DOHH2 (cell line): ENCODE data around the gene ABTB2.

ENCODE experiments used
- H3F3A ChIP-seq: fragments of 200-600 bp; sonication (generic), shearing (Covaris generic); 2 replicates; pipeline ENCODE4 v1.6.0; 2016; ENCODE audit warnings: antibody characterized with exemption, mild to moderate bottlenecking; ENCODE audit not compliant: control insufficient read depth, insufficient read depth
- H3K27ac ChIP-seq: fragments of 200-600 bp; sonication (generic); 2 replicates; pipeline ENCODE4 v1.5.1; 2014; ENCODE audit warnings: low read depth, mild to moderate bottlenecking, low read length, moderate library complexity
- H3K27me3 ChIP-seq: fragments of 200-600 bp; sonication (generic); 2 replicates; pipeline ENCODE4 v1.6.1; 2014; ENCODE audit warnings: mild to moderate bottlenecking, low read length, mixed read lengths; ENCODE audit not compliant: control insufficient read depth
- H3K36me3 ChIP-seq: fragments of 200-600 bp; sonication (generic); 2 replicates; pipeline ENCODE4 v1.6.1; 2014; ENCODE audit warnings: mild to moderate bottlenecking, low read length, moderate library complexity, mixed read lengths; ENCODE audit not compliant: control insufficient read depth
- H3K4me1 ChIP-seq: fragments of 200-600 bp; sonication (generic); 2 replicates; pipeline ENCODE4 v1.6.1; 2014; ENCODE audit warnings: mild to moderate bottlenecking, low read length, mixed read lengths; ENCODE audit not compliant: control insufficient read depth
- H3K4me2 ChIP-seq: fragments of 200-600 bp; sonication (generic); 2 replicates; pipeline ENCODE4 v1.6.0; 2014; ENCODE audit warnings: mild to moderate bottlenecking, low read length, moderate library complexity
- H3K4me3 ChIP-seq: fragments of 200-600 bp; sonication (generic); 2 replicates; pipeline ENCODE4 v1.5.1; 2014; ENCODE audit warnings: mild to moderate bottlenecking, low read length, mixed read lengths
- H3K79me2 ChIP-seq: fragments of 200-600 bp; sonication (generic); 2 replicates; pipeline ENCODE4 v1.6.1; 2014; ENCODE audit warnings: mild to moderate bottlenecking, low read length, mixed read lengths; ENCODE audit not compliant: control insufficient read depth
- H3K9me2 ChIP-seq: fragments of 200-600 bp; sonication (generic); replicated peaks from 2 replicates; pipeline ENCODE4 v1.6.1; 2014; ENCODE audit warnings: mild to moderate bottlenecking, low read length, mixed read lengths; ENCODE audit not compliant: control insufficient read depth
- H3K9me3 ChIP-seq: fragments of 200-600 bp; sonication (generic); 2 replicates; pipeline ENCODE4 v1.6.1; 2014; ENCODE audit warnings: antibody characterized with exemption, low read length, mixed read lengths; ENCODE audit not compliant: control insufficient read depth, insufficient read depth
- H4K20me1 ChIP-seq: fragments of 200-600 bp; sonication (generic); 2 replicates; pipeline ENCODE4 v1.6.0; 2014; ENCODE audit warnings: low read depth, mild to moderate bottlenecking, antibody characterized with exemption, low read length, moderate library complexity; ENCODE audit not compliant: control insufficient read depth, insufficient read depth
- CTCF ChIP-seq: fragments of 200-600 bp; sonication (generic); IDR thresholded peaks from one replicate; pipeline ENCODE4 v1.5.1; 2014; ENCODE audit warnings: antibody characterized with exemption, mild to moderate bottlenecking, low read depth, low read length; ENCODE audit not compliant: poor library complexity, severe bottlenecking
- EZH2phosphoT487 ChIP-seq: fragments of 200-600 bp; sonication (generic); IDR thresholded peaks from 2 replicates; pipeline ENCODE4 v1.6.1; 2017; ENCODE audit warnings: borderline replicate concordance, mild to moderate bottlenecking, antibody characterized with exemption, low read length, moderate library complexity, mixed read lengths

ABTB2 gene

GRCh38 chr11:34205326-34206035, 152.3 kb downstream of the ABTB2 start:
- TF ChIP-seq EZH2phosphoT487 (no peak), CTCF (no peak)
- H3K27ac ChIP-seq: no peak overlapping the region
- no peak overlapping the region for H3K4me2 ChIP-seq

GRCh38 chr11:34204396-34205279, 153.2 kb downstream of the ABTB2 start:
- H3K4me2 ChIP-seq: no peak overlapping the region
- H3K9me2 ChIP-seq: no peaks in the 10 kb centered on the region
- H3K79me2 ChIP-seq: no peaks in the 10 kb centered on the region
- no peaks in the 10 kb centered on the region for H3F3A ChIP-seq
- H3K4me1 ChIP-seq: peaks cover 11% of the 10 kb centered on the region
- H3K27me3 ChIP-seq: no peaks in the 10 kb centered on the region
- no peak for TF ChIP-seq EZH2phosphoT487
- TF ChIP-seq CTCF: no peak
- H3K36me3 ChIP-seq: no peaks in the 10 kb centered on the region
- no peak overlapping the region for H3K4me3 ChIP-seq
- H3K27ac ChIP-seq: no peak overlapping the region
- H3K9me3 ChIP-seq: no peaks in the 10 kb centered on the region
- H4K20me1 ChIP-seq: no peaks in the 10 kb centered on the region

More at GRCh38 chr11:34205326-34206035, 152.3 kb downstream of the ABTB2 start:
- Histone ChIP-seq H3K27me3 (no peaks in the 10 kb centered on the region), H3K4me1 (peaks cover 11% of the 10 kb centered on the region), H3K4me3 (no peak overlapping the region), H4K20me1 (no peaks in the 10 kb centered on the region), H3K9me3 (no peaks in the 10 kb centered on the region), H3K9me2 (no peaks in the 10 kb centered on the region), H3K79me2 (no peaks in the 10 kb centered on the region), H3K36me3 (no peaks in the 10 kb centered on the region), H3F3A (no peaks in the 10 kb centered on the region)

DNA sequence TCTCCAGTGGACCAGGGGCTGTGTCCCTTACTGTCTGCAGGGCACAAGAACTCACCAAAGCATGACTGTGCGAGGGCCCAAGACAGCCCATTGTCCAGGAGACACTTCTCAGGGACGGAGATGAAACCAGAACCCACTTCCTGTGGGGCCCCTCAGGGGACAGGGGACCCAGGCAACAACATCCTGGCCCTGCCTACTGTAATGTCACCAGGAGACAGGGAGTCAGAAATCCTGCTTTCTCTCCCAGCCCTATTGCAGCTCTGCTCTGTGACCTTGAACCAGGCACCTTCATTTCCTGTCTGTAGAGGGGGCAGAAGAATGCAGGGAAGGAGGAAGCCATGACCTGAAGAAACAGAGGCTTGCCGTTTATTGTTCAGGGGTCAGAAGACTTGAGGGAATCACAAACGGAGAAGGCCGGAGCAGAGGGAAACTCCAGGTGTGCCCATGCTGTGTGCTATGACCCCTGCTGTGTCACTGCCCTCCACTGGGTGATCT, 154.4 kb downstream of the ABTB2 start:
- Histone ChIP-seq H3K9me2 (no peaks in the 10 kb centered on the region), H3K36me3 (no peaks in the 10 kb centered on the region), H3K4me3 (no peak overlapping the region), H3K9me3 (no peaks in the 10 kb centered on the region), H3K4me1 (peaks cover 11% of the 10 kb centered on the region), H4K20me1 (no peaks in the 10 kb centered on the region), H3K27me3 (no peaks in the 10 kb centered on the region), H3K79me2 (no peaks in the 10 kb centered on the region), H3K4me2 (peak overlapping the region; percentile 31), H3F3A (no peaks in the 10 kb centered on the region), H3K27ac (no peak overlapping the region)
- no peak for TF ChIP-seq CTCF
- TF ChIP-seq EZH2phosphoT487: no peak
